BLaER1 treated with 17β-estradiol and CSF1 and Interleukin-3, amounts not matched to agents 10 nM and 100 nM (cell line): ENCODE results near the gene EIF1AX.

Source experiments
- H3K27ac ChIP-seq, 11 experiments: shearing (Covaris generic); formaldehyde crosslinking; 2 replicates each; pipeline ENCODE4 v1.8.1; 2022
- H3K27me3 ChIP-seq, 11 experiments: shearing (Covaris generic); formaldehyde crosslinking; 2 replicates each; pipeline ENCODE4 v1.8.1; 2022
- H3K36me3 ChIP-seq, 11 experiments: shearing (Covaris generic); formaldehyde crosslinking; 2 replicates each; pipeline ENCODE4 v1.8.1; 2022
- H3K4me1 ChIP-seq, 10 experiments: shearing (Covaris generic); formaldehyde crosslinking; 2 replicates each; pipeline ENCODE4 v1.8.1; 2022
- H3K4me2 ChIP-seq, 11 experiments: shearing (Covaris generic); formaldehyde crosslinking; 2 replicates each; pipeline ENCODE4 v1.8.1; 2022
- H3K4me3 ChIP-seq, 10 experiments: shearing (Covaris generic); formaldehyde crosslinking; 2 replicates each; pipeline ENCODE4 v1.8.1; 2022
- H3K9ac ChIP-seq, 11 experiments: shearing (Covaris generic); formaldehyde crosslinking; 2 replicates each; pipeline ENCODE4 v1.8.1; 2022
- H3K9me3 ChIP-seq, 11 experiments: shearing (Covaris generic); formaldehyde crosslinking; replicated peaks in 1 of 11; 2 replicates each; pipeline ENCODE4 v1.8.1; 2022
- H4K20me1 ChIP-seq, 11 experiments: shearing (Covaris generic); formaldehyde crosslinking; 2 replicates each; pipeline ENCODE4 v1.8.1; 2022
- Cebpa-rat ChIP-seq, 11 experiments: shearing (Covaris generic); IDR thresholded peaks; 2 replicates each; pipeline ENCODE4 v1.8.1; 2022

Gene EIF1AX

GRCh38 chrX:20159797-20160385 is 18.3 kb upstream of the EIF1AX start:
- no peak for TF ChIP-seq Cebpa-rat (IDR thresholded peaks at IDR 0.05)
- Histone ChIP-seq H3K9ac (no peak overlapping the region), H4K20me1 (no peaks in the 10 kb centered on the region), H3K27ac (no peak overlapping the region), H3K4me2 (no peak overlapping the region), H3K36me3 (peaks cover 46 to 94% (median 73%) of the 10 kb centered on the region in 11 experiments), H3K4me3 (no peak overlapping the region), H3K27me3 (no peaks in the 10 kb centered on the region), H3K9me3 (no peaks in the 10 kb centered on the region), H3K4me1 (no peaks in the 10 kb centered on the region)

DNA sequence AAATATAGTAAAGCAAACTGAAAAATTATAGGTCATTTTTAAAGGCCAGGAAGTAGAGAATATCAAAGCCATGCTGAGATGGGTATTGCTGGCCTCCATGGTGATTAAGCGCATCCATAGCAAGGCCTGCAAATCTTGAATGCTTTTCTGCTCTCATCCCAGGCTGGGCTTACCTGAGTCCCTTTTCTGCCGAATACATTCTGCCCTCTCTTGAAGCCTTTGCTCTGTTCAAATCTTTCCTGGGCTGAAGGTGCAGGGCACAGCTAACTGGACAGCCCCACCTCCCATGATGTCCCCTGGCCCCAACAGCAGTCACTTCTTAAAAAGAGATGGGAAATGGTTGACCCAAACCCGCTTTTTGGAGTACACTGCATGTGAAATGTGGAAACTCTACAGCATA is 10.1 kb upstream of the EIF1AX start:
- H3K27me3 ChIP-seq = no peaks in the 10 kb centered on the region
- H4K20me1 ChIP-seq = no peaks in the 10 kb centered on the region
- no peak for TF ChIP-seq Cebpa-rat (IDR thresholded peaks at IDR 0.05)
- peaks cover 0 to 28% (median 0%) of the 10 kb centered on the region in 10 experiments; a peak in 7 of 20 replicates for H3K4me1 ChIP-seq
- H3K4me2 ChIP-seq = no peak overlapping the region
- peaks cover 24 to 60% (median 44%) of the 10 kb centered on the region in 11 experiments for H3K36me3 ChIP-seq
- no peak overlapping the region for H3K27ac ChIP-seq
- H3K9me3 ChIP-seq = no peaks in the 10 kb centered on the region
- H3K4me3 ChIP-seq = no peak overlapping the region
- no peak overlapping the region for H3K9ac ChIP-seq

- Histone ChIP-seq H3K4me3 (no peak overlapping the region), H3K27me3 (no peaks in the 10 kb centered on the region), H3K9me3 (no peaks in the 10 kb centered on the region), H3K9ac (no peak overlapping the region), H3K4me1 (peaks cover 0 to 45% (median 12%) of the 10 kb centered on the region in 10 experiments; a peak in 15 of 20 replicates), H4K20me1 (no peaks in the 10 kb centered on the region; a peak in 1 of 22 replicates), H3K27ac (no peak overlapping the region), H3K36me3 (peaks cover 5 to 37% (median 21%) of the 10 kb centered on the region in 11 experiments; a peak in 19 of 22 replicates), H3K4me2 (no peak overlapping the region)
- TF ChIP-seq Cebpa-rat (IDR thresholded peaks at IDR 0.05) = no peak
These were observed 7.7 kb upstream of the EIF1AX start for GRCh38 chrX:20149326-20149725.

DNA sequence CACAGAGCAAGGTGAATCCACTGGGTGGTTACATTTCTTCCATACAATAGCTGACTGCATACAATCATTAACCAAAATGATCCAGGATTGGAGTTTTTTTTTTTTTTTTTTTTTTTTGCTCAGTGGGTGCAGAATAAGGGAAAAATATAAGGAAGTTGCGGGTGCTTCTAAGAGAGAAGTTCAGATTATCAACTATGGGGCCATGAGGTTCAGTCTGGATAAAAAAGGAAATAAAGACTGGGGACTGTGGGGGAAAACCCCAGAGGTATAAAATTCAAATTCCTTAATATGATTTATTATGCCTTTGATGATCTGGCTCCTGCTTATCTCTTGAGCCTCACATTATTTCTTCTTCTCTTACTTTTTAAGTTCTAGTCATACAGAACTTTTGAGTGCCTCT is 5.9 kb upstream of the EIF1AX start:
- Histone ChIP-seq H3K36me3 (peaks cover 3 to 20% (median 10%) of the 10 kb centered on the region in 11 experiments; a peak in 18 of 22 replicates), H3K4me3 (no peak overlapping the region), H3K27ac (no peak overlapping the region; a peak in 1 of 22 replicates), H3K9me3 (no peaks in the 10 kb centered on the region), H4K20me1 (no peaks in the 10 kb centered on the region; a peak in 1 of 22 replicates), H3K4me1 (peaks cover 6 to 57% (median 27%) of the 10 kb centered on the region in 10 experiments), H3K4me2 (peak overlapping the region in 3 of 11 experiments; percentile 60 to 80 (median 71); a peak in 6 of 22 replicates), H3K27me3 (no peaks in the 10 kb centered on the region), H3K9ac (no peak overlapping the region)
- TF ChIP-seq Cebpa-rat (IDR thresholded peaks at IDR 0.05) = no peak

DNA sequence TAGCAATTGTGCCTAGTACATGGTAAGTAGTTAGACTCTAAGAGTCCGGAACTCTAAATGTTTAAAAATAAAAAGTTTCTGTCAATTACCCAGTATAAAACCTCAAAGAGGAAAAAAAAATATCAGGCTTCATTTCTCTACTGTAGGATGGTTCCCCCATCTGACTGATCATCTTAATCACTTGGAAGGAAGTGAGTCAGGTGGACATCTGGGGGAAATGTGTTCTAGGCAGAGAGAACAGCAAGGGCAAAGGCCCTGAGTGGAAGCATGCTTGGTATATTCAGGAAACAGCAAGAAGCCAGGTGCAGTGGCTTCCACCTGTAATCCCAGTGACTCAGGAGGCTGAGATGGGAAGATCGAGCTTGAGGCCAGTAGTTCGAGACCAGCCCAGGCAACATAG is 2.9 kb upstream of the EIF1AX start:
- peaks cover 12 to 21% (median 17%) of the 10 kb centered on the region in 11 experiments; a peak in 21 of 22 replicates for H4K20me1 ChIP-seq
- TF ChIP-seq Cebpa-rat (IDR thresholded peaks at IDR 0.05) = no peak
- no peaks in the 10 kb centered on the region for H3K27me3 ChIP-seq
- H3K9me3 ChIP-seq = no peaks in the 10 kb centered on the region
- no peak overlapping the region for H3K4me3 ChIP-seq
- H3K9ac ChIP-seq = no peak overlapping the region
- H3K27ac ChIP-seq = peak overlapping the region in 3 of 11 experiments; percentile 15 to 31 (median 18); a peak in 2 of 22 replicates
- peak overlapping the region in 8 of 11 experiments; percentile 7 to 83 (median 24); a peak in 13 of 22 replicates for H3K4me2 ChIP-seq
- H3K4me1 ChIP-seq = peaks cover 20 to 71% (median 41%) of the 10 kb centered on the region in 10 experiments
- H3K36me3 ChIP-seq = peaks cover 1 to 8% (median 7%) of the 10 kb centered on the region in 11 experiments; a peak in 19 of 22 replicates

- H3K27ac ChIP-seq = peak overlapping the region in 3 of 11 experiments; percentile 40 to 93 (median 86); a peak in 5 of 22 replicates
- TF ChIP-seq Cebpa-rat (IDR thresholded peaks at IDR 0.05) = no peak
- H3K4me2 ChIP-seq = peak overlapping the region in 4 of 11 experiments; percentile 21 to 83 (median 56); a peak in 5 of 22 replicates
- H3K4me3 ChIP-seq = no peak overlapping the region
- H3K36me3 ChIP-seq = peaks cover 11 to 18% (median 17%) of the 10 kb centered on the region in 11 experiments; a peak in 21 of 22 replicates
- H3K27me3 ChIP-seq = no peaks in the 10 kb centered on the region
- no peak overlapping the region for H3K9ac ChIP-seq
- peaks cover 21 to 30% (median 26%) of the 10 kb centered on the region in 11 experiments; a peak in 21 of 22 replicates for H4K20me1 ChIP-seq
- peaks cover 30 to 75% (median 49%) of the 10 kb centered on the region in 10 experiments for H3K4me1 ChIP-seq
- H3K9me3 ChIP-seq = no peaks in the 10 kb centered on the region
These were observed 1.9 kb upstream of the EIF1AX start for GRCh38 chrX:20143561-20143960.

DNA sequence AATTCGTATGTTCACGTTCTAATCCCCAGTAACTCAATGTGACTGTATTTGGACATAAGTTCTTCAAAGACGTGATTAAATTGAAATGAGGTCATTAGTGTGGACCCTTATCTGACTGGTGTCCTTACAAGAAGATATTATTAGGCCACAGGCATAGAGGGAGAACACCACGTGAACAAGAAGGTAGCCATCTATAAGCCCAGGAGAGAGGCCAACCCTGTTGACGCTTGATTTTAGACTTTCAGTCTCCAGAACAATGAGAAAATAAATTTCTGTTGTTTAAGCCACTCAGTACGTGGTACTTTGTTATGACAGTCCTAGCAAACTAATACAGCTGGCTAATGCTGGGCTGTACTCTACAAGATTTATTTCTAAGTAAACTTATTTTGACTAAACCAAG is 1.5 kb upstream of the EIF1AX start:
- Histone ChIP-seq H3K9ac (no peak overlapping the region), H3K27ac (peak overlapping the region in 5 of 11 experiments; percentile 5 to 93 (median 86); a peak in 7 of 22 replicates), H3K4me2 (peak overlapping the region in 7 of 11 experiments; percentile 21 to 85 (median 80); a peak in 11 of 22 replicates)

DNA sequence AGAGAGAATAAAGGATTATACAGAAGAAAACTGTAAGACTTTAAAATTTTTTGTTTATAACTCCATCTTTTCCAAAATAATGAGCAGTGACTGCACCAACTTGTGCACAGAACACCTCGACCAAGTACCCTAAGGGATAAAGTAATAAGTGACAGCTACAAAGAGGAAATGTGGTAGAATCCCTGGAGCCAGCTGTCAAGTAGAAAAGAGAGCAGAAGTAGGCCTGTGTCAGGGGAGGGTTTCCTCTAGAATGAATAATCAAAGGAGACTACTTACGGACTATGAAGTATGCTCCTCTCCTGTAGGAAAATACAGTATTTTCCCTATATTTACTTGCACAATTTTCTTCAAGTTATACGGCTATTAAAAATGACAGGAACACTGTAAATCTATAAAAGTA is 1.2 kb downstream of the EIF1AX start:
- H3K4me2 ChIP-seq = peak overlapping the region; percentile 78 to 92 (median 86)
- no peaks in the 10 kb centered on the region for H3K9me3 ChIP-seq
- peaks cover 42 to 49% (median 48%) of the 10 kb centered on the region in 11 experiments for H3K36me3 ChIP-seq
- H3K27me3 ChIP-seq = no peaks in the 10 kb centered on the region
- peak overlapping the region; percentile 84 to 98 (median 93) for H3K9ac ChIP-seq
- peak overlapping the region; percentile 81 to 100 (median 90) for H3K4me3 ChIP-seq
- peak overlapping the region in 10 of 11 experiments; percentile 80 to 95 (median 86); a peak in 18 of 22 replicates for H3K27ac ChIP-seq
- H3K4me1 ChIP-seq = peaks cover 30 to 50% (median 47%) of the 10 kb centered on the region in 10 experiments
- no peak for TF ChIP-seq Cebpa-rat (IDR thresholded peaks at IDR 0.05)
- H4K20me1 ChIP-seq = peaks cover 48 to 61% (median 57%) of the 10 kb centered on the region in 11 experiments; a peak in 21 of 22 replicates

More for the DNA sequence above, 1.5 kb upstream of the EIF1AX start:
- H3K9me3 ChIP-seq = no peaks in the 10 kb centered on the region
- H3K27me3 ChIP-seq = no peaks in the 10 kb centered on the region
- H4K20me1 ChIP-seq = peaks cover 26 to 34% (median 31%) of the 10 kb centered on the region in 11 experiments; a peak in 21 of 22 replicates
- H3K4me3 ChIP-seq = no peak overlapping the region
- peaks cover 30 to 70% (median 49%) of the 10 kb centered on the region in 10 experiments for H3K4me1 ChIP-seq
- TF ChIP-seq Cebpa-rat (IDR thresholded peaks at IDR 0.05) = no peak
- peaks cover 15 to 22% (median 21%) of the 10 kb centered on the region in 11 experiments for H3K36me3 ChIP-seq

DNA sequence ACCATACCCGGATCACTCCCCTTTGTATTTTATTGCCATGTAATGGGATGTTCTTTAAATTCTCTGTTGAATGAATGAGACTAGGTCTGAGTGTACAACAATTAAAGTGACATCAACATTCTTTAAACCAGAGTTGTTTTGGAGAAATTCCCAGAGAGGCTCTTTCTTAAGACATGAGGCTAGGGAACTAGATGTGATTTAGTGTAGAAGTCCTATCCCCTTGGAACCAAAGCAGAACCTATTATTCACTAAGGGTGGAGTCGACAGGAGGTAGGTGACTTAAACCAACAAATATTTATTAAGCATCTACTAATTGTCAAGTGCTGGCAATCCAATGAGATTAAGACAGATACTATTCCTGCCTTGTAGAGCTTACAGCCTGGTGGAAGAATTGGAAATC is 1.7 kb downstream of the EIF1AX start:
- H4K20me1 ChIP-seq = peaks cover 53 to 66% (median 62%) of the 10 kb centered on the region in 11 experiments; a peak in 21 of 22 replicates
- TF ChIP-seq Cebpa-rat (IDR thresholded peaks at IDR 0.05) = no peak
- no peaks in the 10 kb centered on the region for H3K9me3 ChIP-seq
- peak overlapping the region; percentile 84 to 98 (median 93); a peak in 17 of 22 replicates for H3K9ac ChIP-seq
- peaks cover 47 to 54% (median 53%) of the 10 kb centered on the region in 11 experiments for H3K36me3 ChIP-seq
- peaks cover 30 to 46% (median 43%) of the 10 kb centered on the region in 10 experiments for H3K4me1 ChIP-seq
- H3K4me3 ChIP-seq = peak overlapping the region; percentile 81 to 100 (median 90)
- no peak overlapping the region for H3K27ac ChIP-seq
- H3K4me2 ChIP-seq = peak overlapping the region; percentile 78 to 92 (median 86)
- no peaks in the 10 kb centered on the region for H3K27me3 ChIP-seq
